Uterus (tissue), 4 donors: ENCODE results near the gene SLAMF7. TPM values are rescaled to one million over a fixed set of nuclear protein-coding genes. Genes with fewer than 3 reads are reported as not detected.

Experiments
- DNase-seq, 2 donors: peaks; one replicate each; pipeline ENCODE4 v3.0.0-alpha.2; 2019 to 2020
- H3K27ac ChIP-seq, 2 donors: fragments of 200-600 bp; sonication (generic); 1 replicate in 1 of 2; 2 replicates in 1 of 2; pipeline ENCODE4 v1.5.1; 2016 to 2018
- H3K27me3 ChIP-seq, 2 donors: fragments of 200-600 bp; sonication (generic); one replicate each; pipeline ENCODE4 v1.5.1; 2018 to 2019; ENCODE audit warnings: control low read depth in 1 of 2
- H3K36me3 ChIP-seq, 2 donors: fragments of 200-600 bp; sonication (generic); one replicate each; pipeline ENCODE4 v1.5.1; 2019; ENCODE audit warnings: control low read depth in 1 of 2
- H3K4me1 ChIP-seq, 2 donors: fragments of 200-600 bp; sonication (generic); one replicate each; pipeline ENCODE4 v1.5.1; 2018 to 2019; ENCODE audit warnings: control low read depth in 1 of 2
- H3K4me3 ChIP-seq, 2 donors: fragments of 200-600 bp; sonication (generic); 1 replicate in 1 of 2; 2 replicates in 1 of 2; pipeline ENCODE4 v1.5.1; 2018 to 2019; ENCODE audit warnings: mild to moderate bottlenecking in 1 of 2
- H3K9me3 ChIP-seq, 2 donors: fragments of 200-600 bp; sonication (generic); one replicate each; pipeline ENCODE4 v1.5.1; 2019; ENCODE audit warnings: control low read depth in 1 of 2
- CTCF ChIP-seq, 4 experiments: fragments of 200-600 bp in 2 of 4; fragments of 450-650 bp in 2 of 4; sonication (generic) in 2 of 4; IDR thresholded peaks; one replicate each; pipeline ENCODE4 v1.5.1; 2016 to 2019; ENCODE audit warnings: antibody characterized with exemption in 4 of 4, mild to moderate bottlenecking in 2 of 4, moderate library complexity in 1 of 4
- POLR2A ChIP-seq, 2 donors: fragments of 450-650 bp; IDR thresholded peaks; one replicate each; pipeline ENCODE4 v1.6.1; 2016; ENCODE audit warnings: antibody characterized with exemption in 2 of 2, mild to moderate bottlenecking in 1 of 2, moderate library complexity in 1 of 2
- intact Hi-C: fragments of 100-400 bp; cut with DNase I; formaldehyde crosslinking; loops from one replicate; pipeline ENCODE4 v1.15.1; 2023; ENCODE audit warnings: low total_unique reads
- total RNA-seq, 4 donors: library from RNA; depleted of rRNA in 3 of 4; stranded (reverse); fragments of >200 nt in 3 of 4; gene quantifications; one replicate each; pipeline versions ENCODE4 v1.1.0 to v1.2.4, GENCODE V29; 2014 to 2023
- donor health status: DM: yes; HTN: yes; CAD: no.

SLAMF7 gene
- total RNA-seq, 4 donors from 2014 or later = 0.76 to 1.6 TPM; not detected in 2

GRCh38 chr1:160752406-160752805 is 13.4 kb downstream of the SLAMF7 start:
- H3K27me3 ChIP-seq = no peaks in the 10 kb centered on the region

DNA sequence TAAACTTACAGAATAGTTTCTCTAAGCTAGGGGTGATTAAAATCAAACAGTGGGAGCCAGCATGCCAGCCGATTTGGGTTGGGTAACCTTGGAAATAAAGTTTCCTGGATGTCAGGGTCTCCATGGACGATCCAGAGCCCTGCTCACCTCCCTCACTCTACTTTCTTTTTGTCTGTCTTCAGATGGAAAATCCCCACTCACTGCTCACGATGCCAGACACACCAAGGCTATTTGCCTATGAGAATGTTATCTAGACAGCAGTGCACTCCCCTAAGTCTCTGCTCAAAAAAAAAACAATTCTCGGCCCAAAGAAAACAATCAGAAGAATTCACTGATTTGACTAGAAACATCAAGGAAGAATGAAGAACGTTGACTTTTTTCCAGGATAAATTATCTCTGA is 13.9 kb downstream of the SLAMF7 start:
- intact Hi-C loops = no loop called here
- Histone ChIP-seq H3K4me1 (no peaks in the 10 kb centered on the region), H3K4me3 (no peak overlapping the region), H3K27me3 (no peaks in the 10 kb centered on the region), H3K27ac (no peak overlapping the region), H3K9me3 (no peaks in the 10 kb centered on the region), H3K36me3 (no peaks in the 10 kb centered on the region)
- TF ChIP-seq POLR2A (IDR thresholded peaks at IDR 0.05) (no peak), CTCF (IDR thresholded peaks at IDR 0.05) (no peak)
- no peak for DNase-seq

More at GRCh38 chr1:160752406-160752805, 13.4 kb downstream of the SLAMF7 start:
- no peaks in the 10 kb centered on the region for H3K36me3 ChIP-seq
- DNase-seq = no peak
- no peaks in the 10 kb centered on the region for H3K4me1 ChIP-seq
- H3K27ac ChIP-seq = no peak overlapping the region
- no peaks in the 10 kb centered on the region for H3K9me3 ChIP-seq
- TF ChIP-seq POLR2A (IDR thresholded peaks at IDR 0.05) = no peak
- no peak for TF ChIP-seq CTCF (IDR thresholded peaks at IDR 0.05)
- intact Hi-C loops = no loop called here
- no peak overlapping the region for H3K4me3 ChIP-seq

GRCh38 chr1:160753594-160753993 is 14.5 kb downstream of the SLAMF7 start:
- H3K9me3 ChIP-seq = no peaks in the 10 kb centered on the region
- no peaks in the 10 kb centered on the region for H3K27me3 ChIP-seq
- H3K27ac ChIP-seq = no peak overlapping the region
- TF ChIP-seq CTCF (IDR thresholded peaks at IDR 0.05) (no peak), POLR2A (IDR thresholded peaks at IDR 0.05) (no peak)
- intact Hi-C loops = no loop called here
- no peaks in the 10 kb centered on the region for H3K4me1 ChIP-seq
- DNase-seq = no peak
- H3K36me3 ChIP-seq = no peaks in the 10 kb centered on the region
- H3K4me3 ChIP-seq = no peak overlapping the region

GRCh38 chr1:160755461-160755860 is 16.4 kb downstream of the SLAMF7 start:
- Histone ChIP-seq H3K27ac (no peak overlapping the region), H3K9me3 (no peaks in the 10 kb centered on the region), H3K4me3 (no peak overlapping the region), H3K4me1 (no peaks in the 10 kb centered on the region), H3K27me3 (no peaks in the 10 kb centered on the region), H3K36me3 (no peaks in the 10 kb centered on the region)
- TF ChIP-seq POLR2A (IDR thresholded peaks at IDR 0.05) = no peak
- TF ChIP-seq CTCF (IDR thresholded peaks at IDR 0.05) = no peak
- intact Hi-C loops = no loop called here
- DNase-seq = no peak

DNA sequence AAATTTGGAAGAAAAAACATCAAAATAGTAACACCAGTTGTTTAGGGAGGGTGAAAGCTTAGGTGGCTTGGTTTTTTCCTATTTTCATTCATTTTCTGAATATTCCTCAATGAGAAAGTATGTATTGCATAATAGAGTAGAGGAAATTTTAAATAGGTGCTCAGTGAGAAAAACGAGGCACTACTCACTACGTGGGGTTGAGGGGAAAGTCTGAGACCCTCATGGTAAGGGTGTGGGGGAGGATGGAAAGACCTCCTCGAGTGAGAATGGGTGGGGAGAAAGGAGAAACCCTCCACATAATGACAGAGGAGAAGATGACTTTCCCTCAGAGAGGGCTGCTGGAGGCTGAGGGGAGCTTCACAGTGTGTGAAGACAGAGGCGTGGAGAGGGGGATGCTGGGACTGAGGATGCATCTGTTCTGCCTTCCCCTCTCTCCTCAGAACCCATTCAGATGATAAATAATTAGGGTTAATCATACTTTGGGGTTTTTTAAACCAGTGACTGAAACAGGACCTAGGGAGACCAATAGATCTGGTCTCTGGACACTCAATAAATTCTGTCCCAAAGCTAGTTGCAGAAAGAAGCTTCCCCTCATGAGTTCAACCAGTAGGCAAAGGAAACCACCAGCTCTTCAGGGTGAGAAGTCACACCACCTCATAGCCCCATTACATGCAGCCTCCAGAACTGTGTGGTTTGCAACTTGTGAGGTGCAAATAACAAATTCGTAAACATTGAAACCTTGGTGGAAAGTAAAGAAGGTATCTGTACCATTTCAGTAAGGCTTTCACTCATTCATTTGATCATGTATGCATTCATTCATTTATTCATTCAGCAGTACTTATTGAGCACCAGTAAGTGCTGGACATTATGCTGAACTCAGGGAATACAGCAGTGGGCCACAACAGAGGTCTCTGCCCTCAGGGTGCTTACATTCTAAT is 17.1 kb downstream of the SLAMF7 start:
- no peak overlapping the region for H3K4me3 ChIP-seq
- no peaks in the 10 kb centered on the region for H3K9me3 ChIP-seq
- no peak for TF ChIP-seq CTCF (IDR thresholded peaks at IDR 0.05)
- TF ChIP-seq POLR2A (IDR thresholded peaks at IDR 0.05) = no peak
- no peak for DNase-seq
- H3K36me3 ChIP-seq = no peaks in the 10 kb centered on the region
- H3K27me3 ChIP-seq = no peaks in the 10 kb centered on the region
- H3K27ac ChIP-seq = no peak overlapping the region
- intact Hi-C loops = no loop called here
- no peaks in the 10 kb centered on the region for H3K4me1 ChIP-seq
